Stomach (tissue), 9 donors: ENCODE data around the gene C5. TPM values are rescaled to one million over a fixed set of nuclear protein-coding genes. Genes with fewer than 3 reads are reported as not detected.
"Not testable (repeated sequence)": the region's sequence is repeated elsewhere in the genome, so short reads cannot be mapped to it uniquely, and the experiment has no call there.

Experiments used
- DNase-seq, 2 donors: peaks; one replicate each; pipeline versions ENCODE4 v3.0.0 to v3.0.0-alpha.2; 2013 to 2019
- H3K27ac ChIP-seq, 5 donors: fragments of 200-600 bp in 4 of 5; sonication (generic) in 4 of 5; one replicate each; pipeline ENCODE4 v1.5.1; 2013 to 2019; ENCODE audit warnings: mild to moderate bottlenecking in 1 of 5, moderate library complexity in 1 of 5
- H3K27me3 ChIP-seq, 3 donors: fragments of 200-600 bp; sonication (generic); one replicate each; pipeline ENCODE4 v1.5.1; 2017 to 2019; ENCODE audit warnings: mixed run types in 1 of 3
- H3K36me3 ChIP-seq, 4 donors: fragments of 200-600 bp; sonication (generic); 1 replicate in 3 of 4; 2 replicates in 1 of 4; pipeline ENCODE4 v1.5.1; 2016 to 2019
- H3K4me1 ChIP-seq, 4 donors: fragments of 200-600 bp; sonication (generic); one replicate each; pipeline ENCODE4 v1.5.1; 2016 to 2019
- H3K4me3 ChIP-seq, 4 donors: fragments of 200-600 bp; sonication (generic) in 3 of 4; one replicate each; pipeline ENCODE4 v1.5.1; 2016 to 2019; ENCODE audit warnings: mild to moderate bottlenecking in 1 of 4
- H3K9me3 ChIP-seq, 4 donors: fragments of 200-600 bp; sonication (generic); one replicate each; pipeline ENCODE4 v1.5.1; 2016 to 2019
- EP300 ChIP-seq: sonication (generic); formaldehyde crosslinking; IDR thresholded peaks from one replicate; pipeline ENCODE4 v1.6.1; 2017; ENCODE audit warnings: antibody characterized with exemption
- POLR2A ChIP-seq, 4 donors: fragments of 450-650 bp; IDR thresholded peaks; one replicate each; pipeline ENCODE4 v1.6.1; 2016; ENCODE audit warnings: antibody characterized with exemption in 4 of 4, control low read depth in 2 of 4, mild to moderate bottlenecking in 1 of 4, moderate library complexity in 1 of 4
- POLR2AphosphoS5 ChIP-seq, 3 donors: sonication (generic); formaldehyde crosslinking; IDR thresholded peaks; one replicate each; pipeline ENCODE4 v1.6.1; 2016; ENCODE audit warnings: antibody characterized with exemption in 3 of 3
- WGBS, 5 donors: extraction: QIAGEN DNeasy Blood & Tissue Kit in 3 of 5; methylation state at CpG; one replicate each; pipeline versions ENCODE4 v1.1.5 to v1.1.7; 2013 to 2018; 5-methylcytosine and 5-hydroxymethylcytosine counted together
- intact Hi-C: fragments of 100-400 bp; cut with DNase I; formaldehyde crosslinking; loops from one replicate; pipeline ENCODE4 v1.15.1; 2023; ENCODE audit warnings: low total_unique reads
- polyA plus RNA-seq, 3 donors: library from polyadenylated mRNA; stranded (reverse); fragments of 200-250 nt; gene quantifications; one replicate each; pipeline ENCODE4 v1.2.3, GENCODE V29; 2013
- total RNA-seq, 5 donors: library from RNA; depleted of rRNA; stranded (reverse); fragments of >200 nt; gene quantifications; one replicate each; pipeline versions ENCODE4 v1.1.0 to v1.2.3, GENCODE V29; 2014 to 2016
- TF ChIP-seq, protein P1 (sequence below), 7 experiments: fragments of 450-650 bp in 4 of 7; fragments of 200-600 bp in 3 of 7; sonication (generic) in 3 of 7; IDR thresholded peaks; one replicate each; pipeline ENCODE4 v1.5.1; 2016 to 2019; ENCODE audit warnings: antibody characterized with exemption in 7 of 7, control low read depth in 2 of 7, mild to moderate bottlenecking in 1 of 7
- donor health status: healthy with polysubstance abuse.
- donor health status: Bipolar disorder and iron deficiency.
- donor health status: healthy.

Gene C5
- total and polyA plus RNA-seq, 8 donors, result 4.0 to 13.4 (median 6.2) TPM

DNA sequence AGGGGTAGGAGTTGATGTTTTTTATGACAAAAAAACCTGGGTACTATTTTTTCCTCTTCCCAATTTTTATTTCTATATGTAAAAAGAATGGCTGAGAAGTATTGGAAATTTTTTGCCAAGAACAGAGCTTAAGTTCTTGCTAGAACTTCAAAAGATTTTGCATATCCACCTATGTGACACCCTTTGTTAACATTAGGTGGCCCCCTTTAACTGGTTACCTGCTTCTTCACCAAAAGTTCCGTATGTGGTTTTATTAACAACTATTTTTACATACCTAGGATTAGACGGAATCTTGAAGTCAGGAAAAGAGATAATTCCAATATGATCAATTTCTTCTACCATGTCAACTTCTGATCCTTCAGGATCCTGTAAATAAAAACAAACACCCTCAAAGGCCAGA is 15.5 kb downstream of the C5 start:
- H3K27ac ChIP-seq, result no peak overlapping the region
- WGBS, 5 donors, result 46 to 61% (median 49%) methylated on average over 2 of the region's 2 CpGs
- peaks cover 0 to 5% (median 0%) of the 10 kb centered on the region in 4 donors for H3K4me1 ChIP-seq
- no peaks in the 10 kb centered on the region for H3K9me3 ChIP-seq
- H3K4me3 ChIP-seq, result no peak overlapping the region
- peaks cover 0 to 48% (median 6%) of the 10 kb centered on the region in 4 donors for H3K36me3 ChIP-seq
- no peaks in the 10 kb centered on the region for H3K27me3 ChIP-seq
- intact Hi-C loops, result no loop called here
- no peak for DNase-seq
- TF ChIP-seq POLR2AphosphoS5 (IDR thresholded peaks at IDR 0.05), result no peak
- no peak for TF ChIP-seq POLR2A (IDR thresholded peaks at IDR 0.05)
- TF ChIP-seq, protein P1, sequence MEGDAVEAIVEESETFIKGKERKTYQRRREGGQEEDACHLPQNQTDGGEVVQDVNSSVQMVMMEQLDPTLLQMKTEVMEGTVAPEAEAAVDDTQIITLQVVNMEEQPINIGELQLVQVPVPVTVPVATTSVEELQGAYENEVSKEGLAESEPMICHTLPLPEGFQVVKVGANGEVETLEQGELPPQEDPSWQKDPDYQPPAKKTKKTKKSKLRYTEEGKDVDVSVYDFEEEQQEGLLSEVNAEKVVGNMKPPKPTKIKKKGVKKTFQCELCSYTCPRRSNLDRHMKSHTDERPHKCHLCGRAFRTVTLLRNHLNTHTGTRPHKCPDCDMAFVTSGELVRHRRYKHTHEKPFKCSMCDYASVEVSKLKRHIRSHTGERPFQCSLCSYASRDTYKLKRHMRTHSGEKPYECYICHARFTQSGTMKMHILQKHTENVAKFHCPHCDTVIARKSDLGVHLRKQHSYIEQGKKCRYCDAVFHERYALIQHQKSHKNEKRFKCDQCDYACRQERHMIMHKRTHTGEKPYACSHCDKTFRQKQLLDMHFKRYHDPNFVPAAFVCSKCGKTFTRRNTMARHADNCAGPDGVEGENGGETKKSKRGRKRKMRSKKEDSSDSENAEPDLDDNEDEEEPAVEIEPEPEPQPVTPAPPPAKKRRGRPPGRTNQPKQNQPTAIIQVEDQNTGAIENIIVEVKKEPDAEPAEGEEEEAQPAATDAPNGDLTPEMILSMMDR (IDR thresholded peaks at IDR 0.05), result no peak
- TF ChIP-seq EP300, result no peak

DNA sequence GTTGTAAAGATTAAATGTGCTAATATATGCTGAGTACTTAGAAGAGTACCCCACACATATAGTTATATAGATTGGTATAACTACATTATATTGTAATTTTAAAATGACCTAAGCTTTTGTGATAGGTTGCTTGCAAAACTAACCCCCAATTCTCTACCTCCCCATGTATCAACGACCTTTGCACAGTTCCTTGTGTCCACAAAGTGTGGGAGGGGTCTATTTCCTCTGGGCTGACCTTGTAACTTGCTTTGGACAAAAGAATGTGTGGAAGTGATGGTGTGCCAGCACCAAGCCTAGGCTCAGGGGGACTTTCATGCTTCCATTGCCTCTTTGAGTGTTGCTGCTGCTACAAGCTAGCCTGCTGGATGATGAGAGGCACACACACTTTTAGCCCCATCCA is 20.6 kb downstream of the C5 start:
- peaks cover 0 to 45% (median 9%) of the 10 kb centered on the region in 4 donors for H3K36me3 ChIP-seq
- TF ChIP-seq POLR2A (IDR thresholded peaks at IDR 0.05), result no peak
- no peak for TF ChIP-seq EP300
- TF ChIP-seq, protein P1 (IDR thresholded peaks at IDR 0.05), result no peak
- TF ChIP-seq POLR2AphosphoS5 (IDR thresholded peaks at IDR 0.05), result no peak
- H3K9me3 ChIP-seq, result no peaks in the 10 kb centered on the region
- peaks cover 0 to 7% (median 0%) of the 10 kb centered on the region in 4 donors for H3K4me1 ChIP-seq
- WGBS, 5 donors, result 44 to 54% (median 48%) methylated on average over 1 of the region's 1 CpG
- H3K27ac ChIP-seq, result no peak overlapping the region
- no peak overlapping the region for H3K4me3 ChIP-seq
- no peak for DNase-seq
- intact Hi-C loops, result no loop called here
- H3K27me3 ChIP-seq, result no peaks in the 10 kb centered on the region

DNA sequence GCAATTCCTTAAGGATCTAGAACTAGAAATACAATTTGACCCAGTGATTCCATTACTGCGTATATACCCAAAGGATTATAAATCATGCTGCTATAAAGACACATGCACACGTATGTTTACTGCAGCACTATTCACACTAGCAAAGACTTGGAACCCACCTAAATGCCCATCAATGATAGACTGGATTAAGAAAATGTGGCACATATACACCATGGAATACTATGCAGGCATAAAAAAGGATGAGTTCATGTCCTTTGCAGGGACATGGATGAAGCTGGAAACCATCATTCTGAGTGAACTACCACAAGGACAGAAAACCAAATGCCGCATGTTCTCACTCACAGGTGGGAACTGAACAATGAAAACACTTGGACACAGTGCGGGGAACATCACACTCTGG is 21.8 kb downstream of the C5 start:
- H3K4me3 ChIP-seq, H3K27ac ChIP-seq, H3K27me3 ChIP-seq, H3K9me3 ChIP-seq, DNase-seq, H3K4me1 ChIP-seq, intact Hi-C loops: not testable (repeated sequence)
- WGBS, 5 donors, result 72 to 87% (median 75%) methylated on average over 4 of the region's 4 CpGs
- peaks cover 0 to 38% (median 9%) of the 10 kb centered on the region in 4 donors for H3K36me3 ChIP-seq

DNA sequence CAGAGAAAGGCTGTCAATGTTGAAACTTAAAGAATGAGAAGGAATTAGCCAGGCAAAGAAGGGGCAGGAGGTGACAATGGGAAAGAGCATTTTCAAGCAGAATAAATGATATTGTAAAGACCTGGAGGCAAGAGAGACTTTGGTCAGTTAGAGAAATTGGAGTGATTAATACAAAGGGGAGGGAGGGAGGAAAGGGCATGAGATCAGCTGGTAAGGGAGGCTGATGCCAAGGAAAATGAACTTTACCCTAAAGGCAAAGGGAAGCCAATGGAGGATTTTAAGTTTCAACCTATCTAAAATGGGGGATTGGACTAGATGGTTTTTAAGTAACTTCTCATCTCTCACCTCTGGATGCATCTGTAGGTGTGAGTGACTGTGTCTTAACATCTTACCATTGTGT is 23.3 kb downstream of the C5 start:
- Histone ChIP-seq H3K9me3 (no peaks in the 10 kb centered on the region), H3K27me3 (no peaks in the 10 kb centered on the region), H3K4me3 (no peak overlapping the region), H3K4me1 (peaks cover 0 to 7% (median 0%) of the 10 kb centered on the region in 4 donors), H3K27ac (no peak overlapping the region), H3K36me3 (peaks cover 0 to 36% (median 7%) of the 10 kb centered on the region in 4 donors)
- intact Hi-C loops, result no loop called here
- no peak for DNase-seq
- TF ChIP-seq EP300 (no peak), POLR2AphosphoS5 (IDR thresholded peaks at IDR 0.05) (no peak), POLR2A (IDR thresholded peaks at IDR 0.05) (no peak)
- TF ChIP-seq, protein P1 (IDR thresholded peaks at IDR 0.05), result no peak

DNA sequence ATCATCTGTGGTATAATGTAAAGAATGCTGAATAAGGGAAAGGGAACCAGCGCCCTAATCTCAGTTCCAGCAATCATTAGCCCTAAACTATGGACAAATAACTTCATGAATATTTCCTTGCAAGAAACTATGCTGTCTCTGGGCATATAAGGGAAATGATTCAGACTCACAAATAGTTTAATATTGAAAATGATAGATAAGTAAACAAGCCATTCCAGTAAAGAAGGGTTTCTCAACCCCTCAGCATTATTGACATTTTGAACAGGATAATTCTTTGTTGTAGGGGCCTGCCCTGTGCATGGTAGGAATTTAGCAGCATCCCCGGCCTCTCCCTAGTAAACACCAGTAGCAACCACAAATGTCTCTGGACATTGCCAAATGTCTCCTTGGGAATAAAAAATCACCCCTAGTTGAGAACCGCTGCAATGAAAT is 23.8 kb downstream of the C5 start:
- Histone ChIP-seq H3K4me1 (peaks cover 0 to 7% (median 0%) of the 10 kb centered on the region in 4 donors), H3K9me3 (no peaks in the 10 kb centered on the region), H3K27ac (no peak overlapping the region), H3K36me3 (peaks cover 0 to 32% (median 5%) of the 10 kb centered on the region in 4 donors), H3K4me3 (no peak overlapping the region), H3K27me3 (no peaks in the 10 kb centered on the region)
- 77 to 85% (median 80%) methylated on average over 3 of the region's 3 CpGs for WGBS, 5 donors
- intact Hi-C loops, result no loop called here
- no peak for DNase-seq
- TF ChIP-seq EP300 (no peak), POLR2AphosphoS5 (IDR thresholded peaks at IDR 0.05) (no peak), POLR2A (IDR thresholded peaks at IDR 0.05) (no peak)
- TF ChIP-seq, protein P1 (IDR thresholded peaks at IDR 0.05), result no peak
